B cell (primary cell): ENCODE results near the gene VKORC1. TPM values are rescaled to one million over a fixed set of nuclear protein-coding genes. Genes with fewer than 3 reads are reported as not detected.

Experiments used
- ATAC-seq: fragments of 200-7000 bp; cut with Tn5 transposase; one replicate; pipeline ENCODE4 v1.10.0; 2021; ENCODE audit warnings: low read depth, mild to moderate bottlenecking, moderate number of reproducible peaks, moderate library complexity
- CTCF ChIA-PET: fragments of 350-600 bp; sonication (Branson Sonifier 250); formaldehyde crosslinking; loops from one replicate; lab custom pipeline; 2021; ENCODE audit warnings: antibody characterized with exemption, inconsistent platforms; lab: Charles Lee
- POLR2A ChIA-PET: fragments of 350-600 bp; sonication (Branson Sonifier 250); formaldehyde crosslinking; loops from one replicate; lab custom pipeline; 2021; ENCODE audit warnings: antibody characterized with exemption; lab: Charles Lee
- DNase-seq: peaks from one replicate; pipeline ENCODE4 v3.0.0; 2013
- H2AFZ ChIP-seq: 2 replicates; pipeline ENCODE4 v1.6.1; 2012; ENCODE audit warnings: mild to moderate bottlenecking, low read depth, low read length; ENCODE audit not compliant: insufficient read depth, poor library complexity, severe bottlenecking
- H3K27ac ChIP-seq, 2 donors: 1 replicate in 1 of 2; 2 replicates in 1 of 2; pipeline ENCODE4 v1.5.1; 2012 to 2013; ENCODE audit warnings: low read length in 2 of 2, mild to moderate bottlenecking in 2 of 2, moderate library complexity in 1 of 2
- H3K27me3 ChIP-seq, 4 experiments: fragments of 200-600 bp in 1 of 4; sonication (generic) in 1 of 4; replicated peaks in 1 of 4; 1 replicate in 2 of 4; 2 replicates in 2 of 4; pipeline versions ENCODE4 v1.6.1 to v1.7.0; 2013 to 2016; ENCODE audit warnings: low read length in 3 of 4, mild to moderate bottlenecking in 2 of 4, mixed read lengths in 1 of 4, moderate library complexity in 1 of 4; ENCODE audit not compliant: insufficient read depth in 4 of 4, control insufficient read depth in 3 of 4; ENCODE audit errors: control extremely low read depth in 1 of 4
- H3K36me3 ChIP-seq, 2 experiments: replicated peaks in 1 of 2; 1 replicate in 1 of 2; 2 replicates in 1 of 2; pipeline versions ENCODE4 v1.6.1 to v1.7.1; 2013; ENCODE audit warnings: low read length in 1 of 2; ENCODE audit not compliant: insufficient read depth in 2 of 2, control insufficient read depth in 1 of 2; ENCODE audit errors: control extremely low read depth in 1 of 2, extremely low read depth in 1 of 2
- H3K4me1 ChIP-seq, 2 donors: fragments of 200-600 bp in 1 of 2; sonication (generic) in 1 of 2; 1 replicate in 1 of 2; 2 replicates in 1 of 2; pipeline versions ENCODE4 v1.5.1 to v1.6.1; 2013 to 2017; ENCODE audit warnings: low read length in 2 of 2; ENCODE audit not compliant: control insufficient read depth in 2 of 2, insufficient read depth in 2 of 2
- H3K4me2 ChIP-seq: replicated peaks from 2 replicates; pipeline ENCODE3; 2012; ENCODE audit warnings: mild to moderate bottlenecking, low read depth, low read length; ENCODE audit not compliant: poor library complexity, severe bottlenecking
- H3K4me3 ChIP-seq, 5 experiments: fragments of 200-600 bp in 1 of 5; sonication (generic) in 1 of 5; 1 replicate in 3 of 5; 2 replicates in 2 of 5; pipeline versions ENCODE4 v1.5.1 to v1.7.0; 2011 to 2016; ENCODE audit warnings: low read length in 4 of 5, mild to moderate bottlenecking in 4 of 5, low read depth in 2 of 5, control low read depth in 1 of 5, moderate library complexity in 1 of 5; ENCODE audit not compliant: insufficient read depth in 1 of 5; ENCODE audit errors: control extremely low read depth in 1 of 5, extremely low read depth in 1 of 5
- H3K79me2 ChIP-seq: fragments of 200-600 bp; sonication (generic); one replicate; pipeline ENCODE4 v1.6.0; 2016; ENCODE audit warnings: low read length; ENCODE audit not compliant: control insufficient read depth, insufficient read depth
- H3K9ac ChIP-seq: fragments of 200-600 bp; sonication (generic); 2 replicates; pipeline ENCODE4 v1.6.1; 2017; ENCODE audit warnings: mild to moderate bottlenecking, low read length, moderate library complexity
- H3K9me3 ChIP-seq, 3 donors: one replicate each; pipeline versions ENCODE4 v1.6.1 to v1.7.1; 2013; ENCODE audit warnings: low read length in 2 of 3; ENCODE audit not compliant: control insufficient read depth in 2 of 3, insufficient read depth in 1 of 3; ENCODE audit errors: control extremely low read depth in 1 of 3
- H4K20me1 ChIP-seq: 2 replicates; pipeline ENCODE4 v1.6.0; 2012; ENCODE audit warnings: mild to moderate bottlenecking, low read length; ENCODE audit not compliant: insufficient read depth, control insufficient read depth, poor library complexity, severe bottlenecking
- H3K27ac Mint-ChIP-seq: one replicate; pipeline ENCODE4 v1.8.0; 2021; ENCODE audit warnings: mixed read lengths
- H3K27me3 Mint-ChIP-seq: one replicate; pipeline ENCODE4 v1.8.0; 2021; ENCODE audit warnings: mixed read lengths
- H3K4me1 Mint-ChIP-seq: one replicate; pipeline ENCODE4 v1.8.0; 2021; ENCODE audit warnings: mixed read lengths
- H3K4me3 Mint-ChIP-seq: one replicate; pipeline ENCODE4 v1.8.0; 2021; ENCODE audit warnings: mixed read lengths
- H3K9me3 Mint-ChIP-seq: one replicate; pipeline ENCODE4 v1.8.0; 2022; ENCODE audit warnings: mixed read lengths; ENCODE audit not compliant: insufficient read depth
- EZH2 ChIP-seq: IDR thresholded peaks from 2 replicates; pipeline ENCODE4 v1.6.1; 2012; ENCODE audit warnings: borderline replicate concordance, low read depth, mild to moderate bottlenecking, moderate library complexity, low read length; ENCODE audit not compliant: insufficient read depth, poor library complexity, severe bottlenecking
- WGBS: methylation state at CpG from one replicate; pipeline ENCODE4 v1.1.5; 2013; ENCODE audit warnings: missing lambda C conversion rate; ENCODE audit not compliant: insufficient coverage; 5-methylcytosine and 5-hydroxymethylcytosine counted together
- intact Hi-C: fragments of 100-400 bp; cut with micrococcal nuclease; formaldehyde crosslinking; loops from one replicate; pipeline ENCODE4 v1.10.0; 2022
- polyA plus RNA-seq: library from polyadenylated mRNA; depleted of rRNA; stranded (reverse); fragments of >200 nt; gene quantifications from 2 replicates; pipeline ENCODE4 v1.2.3, GENCODE V29; 2012
- total RNA-seq, 2 donors: library from RNA; stranded (reverse); fragments of 120-200 nt in 1 of 2; gene quantifications; 1 replicate in 1 of 2; 2 replicates in 1 of 2; pipeline versions ENCODE4 v1.2.3 to v1.2.4, GENCODE V29; 2013 to 2022
- TF ChIP-seq, protein P1 (sequence below): fragments of 200-600 bp; IDR thresholded peaks from one replicate; pipeline ENCODE4 v1.8.0; 2022; ENCODE audit warnings: antibody characterized with exemption, mild to moderate bottlenecking

The VKORC1 gene
- total and polyA plus RNA-seq, 2 donors (not counting 1 experiment from before 2014, with no cell fraction given), result 31.8 to 45.7 TPM

DNA sequence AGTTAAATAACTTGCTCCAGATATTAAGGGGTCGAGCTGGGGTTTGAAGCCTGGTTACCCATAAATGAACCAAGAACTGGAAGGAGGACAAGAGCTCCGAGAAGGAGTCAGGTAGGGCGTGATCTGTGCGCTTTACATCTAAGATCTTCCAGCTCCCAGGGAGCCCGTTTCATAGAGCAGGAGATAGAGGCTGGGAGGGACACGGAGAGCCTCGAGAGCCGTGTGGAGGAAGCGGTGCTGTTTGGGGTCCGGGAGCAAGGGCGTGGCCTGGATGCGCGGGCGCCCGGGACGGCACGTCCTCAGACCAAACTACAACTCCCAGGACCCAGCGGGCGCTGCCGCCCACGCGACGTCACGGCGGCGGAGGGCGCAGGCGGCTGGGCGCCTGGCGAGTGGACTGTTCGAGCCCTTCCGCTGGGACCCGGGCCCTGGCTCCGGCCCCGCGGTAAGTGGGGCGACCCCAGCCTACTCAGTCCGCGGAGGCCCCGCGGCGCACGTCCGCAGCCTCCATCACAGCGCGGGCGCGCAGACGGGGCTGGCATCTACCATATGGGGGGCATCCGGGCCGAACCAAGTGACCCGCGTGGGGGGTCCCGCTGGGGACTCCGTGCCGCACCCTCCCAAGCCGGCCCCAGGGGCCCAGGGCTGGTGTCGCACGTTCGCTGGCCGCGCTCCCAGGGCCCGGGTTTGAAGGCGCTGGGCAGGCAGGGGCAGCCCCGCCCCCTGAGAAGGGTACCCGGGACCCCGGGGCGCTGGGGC, 13.6 kb upstream of the VKORC1 start, which contains the start of gene BCKDK:
BCKDK (plus strand) TSS at position 352 of the 759 bp plus-strand sequence. CDS start 838 bp downstream, outside the sequence.
- H2AFZ ChIP-seq, result peak within 1 kb of the TSS; percentile 92
- no peaks in the 10 kb centered on the region for H3K9me3 ChIP-seq
- TF ChIP-seq, protein P1, sequence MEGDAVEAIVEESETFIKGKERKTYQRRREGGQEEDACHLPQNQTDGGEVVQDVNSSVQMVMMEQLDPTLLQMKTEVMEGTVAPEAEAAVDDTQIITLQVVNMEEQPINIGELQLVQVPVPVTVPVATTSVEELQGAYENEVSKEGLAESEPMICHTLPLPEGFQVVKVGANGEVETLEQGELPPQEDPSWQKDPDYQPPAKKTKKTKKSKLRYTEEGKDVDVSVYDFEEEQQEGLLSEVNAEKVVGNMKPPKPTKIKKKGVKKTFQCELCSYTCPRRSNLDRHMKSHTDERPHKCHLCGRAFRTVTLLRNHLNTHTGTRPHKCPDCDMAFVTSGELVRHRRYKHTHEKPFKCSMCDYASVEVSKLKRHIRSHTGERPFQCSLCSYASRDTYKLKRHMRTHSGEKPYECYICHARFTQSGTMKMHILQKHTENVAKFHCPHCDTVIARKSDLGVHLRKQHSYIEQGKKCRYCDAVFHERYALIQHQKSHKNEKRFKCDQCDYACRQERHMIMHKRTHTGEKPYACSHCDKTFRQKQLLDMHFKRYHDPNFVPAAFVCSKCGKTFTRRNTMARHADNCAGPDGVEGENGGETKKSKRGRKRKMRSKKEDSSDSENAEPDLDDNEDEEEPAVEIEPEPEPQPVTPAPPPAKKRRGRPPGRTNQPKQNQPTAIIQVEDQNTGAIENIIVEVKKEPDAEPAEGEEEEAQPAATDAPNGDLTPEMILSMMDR, result no peak
- no peak for TF ChIP-seq EZH2
- peaks cover 7 to 18% of the 10 kb centered on the region in 2 donors for H3K4me1 ChIP-seq
- peak within 1 kb of the TSS; percentile 91 for H3K4me3 Mint-ChIP-seq
- H4K20me1 ChIP-seq, result peaks cover 5% of the 10 kb centered on the region
- H3K36me3 ChIP-seq, result peaks cover 0 to 31% of the 10 kb centered on the region in 2 experiments
- H3K79me2 ChIP-seq, result peaks cover 10% of the 10 kb centered on the region
- peak; percentile 74 for DNase-seq
- peak within 1 kb of the TSS in 1 of 2 donors; percentile 72 for H3K27ac ChIP-seq
- POLR2A ChIA-PET, result interaction anchor here (0.7 to 1.1 kb wide), 2 partner anchors 10 to 75 kb away, joined by 3 to 4 read pairs; partner anchors contain the start of genes KAT8 and STX4
- no peaks in the 10 kb centered on the region for H3K27me3 Mint-ChIP-seq
- intact Hi-C loops, result loop anchor here (2.0 to 10.0 kb wide), 5 partner anchors 13 to 77 kb away; partner anchors contain the start of genes FUS, STX4, VKORC1 and ZNF646
- peak within 1 kb of the TSS; percentile 82 for H3K27ac Mint-ChIP-seq
- CTCF ChIA-PET, result interaction anchor here (1.0 to 1.2 kb wide), 3 partner anchors 9 to 34 kb away, joined by 3 to 4 read pairs (median 3); partner anchors contain the start of gene KAT8
- peak; percentile 77 for ATAC-seq
- peak within 1 kb of the TSS; percentile 100 for H3K4me2 ChIP-seq
- H3K9me3 Mint-ChIP-seq, result no peaks in the 10 kb centered on the region
- peak within 1 kb of the TSS; percentile 89 for H3K9ac ChIP-seq
- peak within 1 kb of the TSS; percentile 41 to 82 (median 78) for H3K4me3 ChIP-seq
- 5% methylated on average over 67 of the region's 68 CpGs for WGBS
- H3K27me3 ChIP-seq, result no peaks in the 10 kb centered on the region
- peaks cover 21% of the 10 kb centered on the region for H3K4me1 Mint-ChIP-seq
